ENCODE results near the gene ADGRA1. TPM values are rescaled to one million over a fixed set of nuclear protein-coding genes. Genes with fewer than 3 reads are reported as not detected.

Gene ADGRA1
- total RNA-seq, 2 experiments from 2014 or later: not detected

GRCh38 chr10:133128126-133129070 lies 40.7 kb downstream of the ADGRA1 start:
- H3K36me3 ChIP-seq (ENCODE audit: insufficient read depth, low read length): no peaks in the 10 kb centered on the region
- ChIA-PET POLR2A (no interaction called here), CTCF (ENCODE audit: unreplicated experiment) (interaction anchor here (0.7 kb wide), 1 partner anchor 30 kb away, joined by 10 read pairs; no protein-coding TSS in a partner anchor)
- H3K9me2 ChIP-seq (ENCODE audit: insufficient read depth, low read length): no peaks in the 10 kb centered on the region
- intact Hi-C loops (cut with micrococcal nuclease; ENCODE audit: unreplicated experiment): no loop called here
- no peak for TF ChIP-seq EZH2phosphoT487 (IDR thresholded peaks at IDR 0.05; ENCODE audit: borderline replicate concordance, low read depth, low read length)
- no peak overlapping the region for H3K4me3 ChIP-seq (ENCODE audit: low read depth, low read length, poor library complexity, severe bottlenecking)
- H4K20me1 ChIP-seq (ENCODE audit: insufficient read depth, low read length): no peaks in the 10 kb centered on the region
- peaks cover 20% of the 10 kb centered on the region for H3K4me1 ChIP-seq (ENCODE audit: insufficient read depth, low read length, poor library complexity, severe bottlenecking)
- no TSS peak for BruUV-seq (replicated peaks)
- no peak overlapping the region for H3K4me2 ChIP-seq (ENCODE audit: low read length)
- no peaks in the 10 kb centered on the region for H3K9me3 ChIP-seq (ENCODE audit: low read length)
- no peak overlapping the region for H2AFZ ChIP-seq (ENCODE audit: low read length)
- no peak overlapping the region for H3K27ac ChIP-seq (ENCODE audit: low read depth, low read length, poor library complexity, severe bottlenecking)
- H3K79me2 ChIP-seq (ENCODE audit: insufficient read depth, low read depth, low read length): no peaks in the 10 kb centered on the region
- no peak for DNase-seq (ENCODE audit: low spot score)

- intact Hi-C loops (cut with micrococcal nuclease; ENCODE audit: unreplicated experiment): no loop called here
- H4K20me1 ChIP-seq (ENCODE audit: insufficient read depth, low read length): no peaks in the 10 kb centered on the region
- TF ChIP-seq EZH2phosphoT487 (IDR thresholded peaks at IDR 0.05; ENCODE audit: borderline replicate concordance, low read depth, low read length) (no peak), CTCF (conservative IDR thresholded peaks at IDR 0.05; ENCODE audit: low read length) (no peak)
- no peak overlapping the region for H3K27ac ChIP-seq (ENCODE audit: low read depth, low read length, poor library complexity, severe bottlenecking)
- no peaks in the 10 kb centered on the region for H3K9me3 ChIP-seq (ENCODE audit: low read length)
- no peak overlapping the region for H3K4me3 ChIP-seq (ENCODE audit: low read depth, low read length, poor library complexity, severe bottlenecking)
- no peak overlapping the region for H2AFZ ChIP-seq (ENCODE audit: low read length)
- H3K4me1 ChIP-seq (ENCODE audit: insufficient read depth, low read length, poor library complexity, severe bottlenecking): peaks cover 20% of the 10 kb centered on the region
- ChIA-PET POLR2A (interaction anchor here (0.6 kb wide), 1 partner anchor 170 kb away, joined by 3 read pairs; no protein-coding TSS in a partner anchor), CTCF (ENCODE audit: unreplicated experiment) (no interaction called here)
- H3K79me2 ChIP-seq (ENCODE audit: insufficient read depth, low read depth, low read length): no peaks in the 10 kb centered on the region
- no peaks in the 10 kb centered on the region for H3K9me2 ChIP-seq (ENCODE audit: insufficient read depth, low read length)
- H3K36me3 ChIP-seq (ENCODE audit: insufficient read depth, low read length): no peaks in the 10 kb centered on the region
- BruUV-seq (replicated peaks): no TSS peak
- no peak for DNase-seq (ENCODE audit: low spot score)
- H3K4me2 ChIP-seq (ENCODE audit: low read length): no peak overlapping the region
Observed at GRCh38 chr10:133129071-133129858, 41.5 kb downstream of the ADGRA1 start.

- Histone ChIP-seq H3K79me2 (ENCODE audit: insufficient read depth, low read depth, low read length) (no peaks in the 10 kb centered on the region), H3K4me3 (ENCODE audit: low read depth, low read length, poor library complexity, severe bottlenecking) (no peak overlapping the region), H4K20me1 (ENCODE audit: insufficient read depth, low read length) (no peaks in the 10 kb centered on the region), H3K4me1 (ENCODE audit: insufficient read depth, low read length, poor library complexity, severe bottlenecking) (peaks cover 23% of the 10 kb centered on the region), H2AFZ (ENCODE audit: low read length) (no peak overlapping the region), H3K27ac (ENCODE audit: low read depth, low read length, poor library complexity, severe bottlenecking) (no peak overlapping the region), H3K9me3 (ENCODE audit: low read length) (no peaks in the 10 kb centered on the region), H3K4me2 (ENCODE audit: low read length) (no peak overlapping the region), H3K9me2 (ENCODE audit: insufficient read depth, low read length) (no peaks in the 10 kb centered on the region), H3K36me3 (ENCODE audit: insufficient read depth, low read length) (no peaks in the 10 kb centered on the region)
- TF ChIP-seq EZH2phosphoT487 (IDR thresholded peaks at IDR 0.05; ENCODE audit: borderline replicate concordance, low read depth, low read length) (no peak), CTCF (conservative IDR thresholded peaks at IDR 0.05; ENCODE audit: low read length) (no peak)
- intact Hi-C loops (cut with micrococcal nuclease; ENCODE audit: unreplicated experiment): no loop called here
- no peak for DNase-seq (ENCODE audit: low spot score)
- POLR2A ChIA-PET: interaction anchor here (0.6 kb wide), 1 partner anchor 171 kb away, joined by 3 read pairs; no protein-coding TSS in a partner anchor
- CTCF ChIA-PET (ENCODE audit: unreplicated experiment): no interaction called here
- BruUV-seq (replicated peaks): no TSS peak
Observed at GRCh38 chr10:133129859-133130495, 42.3 kb downstream of the ADGRA1 start.
